ENCODE measurements around the gene SPTLC1. TPM values are rescaled to one million over a fixed set of nuclear protein-coding genes. Genes with fewer than 3 reads are reported as not detected.
"Not testable (repeated sequence)": the region's sequence is repeated elsewhere in the genome, so short reads cannot be mapped to it uniquely, and the experiment has no call there.

Gene SPTLC1
- polyA plus RNA-seq (2013, experiment 1 of 2; ENCODE audit: insufficient read length) = 63.1 TPM
- polyA plus RNA-seq (2013, experiment 2 of 2; ENCODE audit: insufficient read length) = 64.6 TPM

GRCh38 chr9:92115071-92115858, at the start of gene SPTLC1:
SPTLC1 (minus strand) TSS chr9:92115413; CDS start chr9:92115370, 43 bp downstream.
- peak; percentile 92 for DNase-seq

GRCh38 chr9:92164975-92165374, 49.8 kb upstream of the SPTLC1 start:
- DNase-seq = no peak

- no peak for DNase-seq
These were observed 49.3 kb upstream of the SPTLC1 start for GRCh38 chr9:92164490-92164889.

GRCh38 chr9:92163276-92163675, 48.1 kb upstream of the SPTLC1 start:
- DNase-seq = no peak

- no peak for DNase-seq
These were observed 45.6 kb upstream of the SPTLC1 start for GRCh38 chr9:92160786-92161185.

GRCh38 chr9:92159058-92159457, 43.8 kb upstream of the SPTLC1 start:
- no peak for DNase-seq

GRCh38 chr9:92158097-92158601, 42.9 kb upstream of the SPTLC1 start:
- no peak for DNase-seq

- not testable (repeated sequence) for DNase-seq
These were observed 40.5 kb upstream of the SPTLC1 start for GRCh38 chr9:92155736-92156135.

GRCh38 chr9:92155221-92155620, 40.0 kb upstream of the SPTLC1 start:
- no peak for DNase-seq

GRCh38 chr9:92153466-92154415, 38.5 kb upstream of the SPTLC1 start:
- peak; percentile 82 for DNase-seq

GRCh38 chr9:92151691-92152393, 36.6 kb upstream of the SPTLC1 start:
- peak; percentile 73 for DNase-seq

GRCh38 chr9:92150501-92151470, 35.6 kb upstream of the SPTLC1 start:
- DNase-seq = not testable (repeated sequence)

GRCh38 chr9:92147852-92148180, 32.6 kb upstream of the SPTLC1 start:
- no peak for DNase-seq

GRCh38 chr9:92147030-92147851, 32.0 kb upstream of the SPTLC1 start:
- peak; percentile 87 for DNase-seq

GRCh38 chr9:92146610-92147009, 31.4 kb upstream of the SPTLC1 start:
- no peak for DNase-seq

GRCh38 chr9:92145784-92146183, 30.6 kb upstream of the SPTLC1 start:
- DNase-seq = not testable (repeated sequence)

- DNase-seq = no peak
These were observed 27.1 kb upstream of the SPTLC1 start for GRCh38 chr9:92142329-92142728.

- DNase-seq = peak; percentile 12
These were observed 26.2 kb upstream of the SPTLC1 start for GRCh38 chr9:92141144-92142129.

GRCh38 chr9:92140754-92141143, 25.5 kb upstream of the SPTLC1 start:
- DNase-seq = no peak

All from fibroblast of skin of scalp (primary cell).